ENCODE data around the gene SCFD2. TPM values are rescaled to one million over a fixed set of nuclear protein-coding genes. Genes with fewer than 3 reads are reported as not detected.

SCFD2 gene
- total RNA-seq, 1 donor from 2014 or later: 14.3 TPM

- ATAC-seq (no peak), DNase-seq (no peak)
- Histone ChIP-seq H3K4me3 (no peak overlapping the region), H3K27me3 (no peaks in the 10 kb centered on the region), H3K36me3 (no peaks in the 10 kb centered on the region), H3K27ac (no peak overlapping the region), H3K9me3 (no peaks in the 10 kb centered on the region), H3K4me1 (peaks cover 10% of the 10 kb centered on the region)
- TF ChIP-seq CTCF (IDR thresholded peaks at IDR 0.05): no peak
- intact Hi-C loops (cut with DNase I): no loop called here
Observed at GRCh38 chr4:53010318-53010717, 355.5 kb downstream of the SCFD2 start.

- intact Hi-C loops (cut with DNase I): no loop called here
Observed at GRCh38 chr4:53009824-53010223, 356.0 kb downstream of the SCFD2 start.

DNA sequence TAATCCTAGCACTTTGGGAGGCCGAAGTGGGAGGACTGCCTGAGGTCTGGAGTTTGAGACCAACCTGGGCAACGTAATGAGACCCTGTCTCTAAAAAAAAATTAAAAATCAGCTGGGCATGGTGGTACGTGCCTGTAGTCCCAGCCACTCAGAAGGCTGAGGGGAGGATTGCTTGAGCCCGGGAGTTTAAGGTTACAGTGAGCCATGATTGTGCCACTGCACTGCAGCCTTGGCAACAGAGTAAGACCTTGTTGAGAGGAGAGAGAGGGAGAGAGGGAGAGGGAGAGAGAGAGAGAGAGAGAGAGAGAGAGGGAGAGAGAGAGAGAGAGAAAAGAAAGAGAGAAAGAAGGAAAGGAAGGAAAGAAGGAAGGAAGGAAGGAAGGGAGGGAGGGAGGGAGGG lies 358.8 kb downstream of the SCFD2 start:
- DNase-seq (no peak), ATAC-seq (no peak)

More at GRCh38 chr4:53009824-53010223, 356.0 kb downstream of the SCFD2 start:
- DNase-seq (no peak), ATAC-seq (no peak)
- H3K27me3 ChIP-seq: no peaks in the 10 kb centered on the region
- peak overlapping the region; percentile 9 for H3K27ac ChIP-seq
- H3K36me3 ChIP-seq: no peaks in the 10 kb centered on the region
- H3K9me3 ChIP-seq: no peaks in the 10 kb centered on the region
- H3K4me3 ChIP-seq: no peak overlapping the region
- H3K4me1 ChIP-seq: peaks cover 10% of the 10 kb centered on the region
- TF ChIP-seq CTCF (IDR thresholded peaks at IDR 0.05): no peak

DNA sequence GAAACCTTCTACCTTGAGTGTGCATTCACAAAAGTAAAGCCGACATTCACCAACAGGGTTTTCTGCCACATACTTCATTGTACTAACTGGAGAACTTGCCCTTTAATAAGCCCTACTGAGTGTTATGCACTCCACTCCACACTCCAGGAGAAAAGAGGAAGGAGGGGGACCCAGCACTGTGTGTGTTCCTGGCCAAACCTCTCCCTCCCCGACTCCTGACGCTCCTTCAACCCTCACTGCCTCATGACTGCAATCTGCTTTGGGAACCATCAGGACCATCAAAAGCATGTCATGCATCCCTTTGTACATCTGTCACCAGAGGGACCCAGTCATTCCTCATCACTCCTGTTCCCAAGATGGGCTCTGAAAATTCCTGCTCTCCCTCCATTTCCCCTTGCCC lies 360.1 kb downstream of the SCFD2 start:
- H3K27me3 ChIP-seq: no peaks in the 10 kb centered on the region
- DNase-seq (no peak), ATAC-seq (peak; percentile 53)
- H3K36me3 ChIP-seq: no peaks in the 10 kb centered on the region
- TF ChIP-seq CTCF (IDR thresholded peaks at IDR 0.05): no peak
- H3K4me3 ChIP-seq: no peak overlapping the region
- intact Hi-C loops (cut with DNase I): no loop called here
- no peak overlapping the region for H3K27ac ChIP-seq
- no peaks in the 10 kb centered on the region for H3K9me3 ChIP-seq
- no peaks in the 10 kb centered on the region for H3K4me1 ChIP-seq

More for the DNA sequence above, 358.8 kb downstream of the SCFD2 start:
- Histone ChIP-seq H3K27me3 (no peaks in the 10 kb centered on the region), H3K27ac (no peak overlapping the region), H3K4me1 (no peaks in the 10 kb centered on the region), H3K9me3 (no peaks in the 10 kb centered on the region), H3K4me3 (no peak overlapping the region), H3K36me3 (no peaks in the 10 kb centered on the region)
- TF ChIP-seq CTCF (IDR thresholded peaks at IDR 0.05): no peak
- intact Hi-C loops (cut with DNase I): no loop called here

DNA sequence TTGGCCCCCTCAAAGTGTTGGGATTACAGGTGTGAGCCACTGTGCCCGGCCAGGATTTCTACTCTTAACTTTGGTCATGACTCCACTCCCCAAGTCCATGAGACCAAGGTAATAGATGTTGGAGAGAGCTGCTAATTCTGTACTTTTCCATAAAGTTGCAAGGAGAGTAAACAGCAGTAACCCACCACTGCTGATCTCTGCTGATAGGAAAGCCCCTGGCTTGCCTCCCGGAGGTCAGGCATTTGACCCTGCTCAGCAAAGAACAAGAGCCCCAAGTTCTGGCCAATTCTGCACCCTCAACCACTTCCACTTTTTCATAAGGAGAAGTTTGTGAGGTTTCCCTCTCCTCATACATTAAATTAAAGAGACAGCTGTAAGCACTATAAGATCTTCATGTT lies 360.7 kb downstream of the SCFD2 start:
- Histone ChIP-seq H3K36me3 (no peaks in the 10 kb centered on the region), H3K27me3 (no peaks in the 10 kb centered on the region), H3K27ac (no peak overlapping the region), H3K9me3 (no peaks in the 10 kb centered on the region), H3K4me1 (no peaks in the 10 kb centered on the region), H3K4me3 (no peak overlapping the region)
- no peak for TF ChIP-seq CTCF (IDR thresholded peaks at IDR 0.05)
- no peak for ATAC-seq
- DNase-seq: no peak
- intact Hi-C loops (cut with DNase I): no loop called here

DNA sequence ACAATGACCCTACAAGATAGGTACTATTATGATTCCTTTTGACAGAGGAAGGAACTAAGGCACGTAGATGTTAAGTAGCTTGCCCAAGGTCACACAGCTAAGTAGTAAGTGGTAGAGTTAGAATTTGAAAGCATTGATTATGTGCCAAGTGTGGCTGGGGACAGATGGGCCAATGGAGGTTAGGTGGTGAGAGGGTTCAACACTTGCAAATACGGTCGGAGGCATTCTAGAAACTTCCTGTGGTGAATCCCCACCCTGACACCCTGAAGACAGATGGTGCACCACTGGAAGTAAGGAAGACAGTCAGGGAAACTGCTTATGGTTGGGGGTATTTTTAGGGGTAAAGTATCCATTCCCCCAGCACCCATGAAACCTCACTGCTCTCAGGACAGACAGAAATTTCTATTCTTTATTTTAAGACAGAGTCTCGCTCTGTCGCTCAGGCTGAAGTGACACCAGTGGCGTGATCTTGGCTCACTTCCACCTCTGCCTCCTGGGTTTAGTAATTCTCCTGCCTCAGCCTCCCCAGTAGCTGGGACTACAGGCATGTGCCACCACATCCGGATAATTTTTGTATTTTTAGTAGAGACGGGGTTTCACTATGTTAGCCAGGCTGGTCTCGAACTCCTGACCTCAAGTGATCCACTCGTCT lies 361.2 kb downstream of the SCFD2 start:
- intact Hi-C loops (cut with DNase I): no loop called here
- DNase-seq (no peak), ATAC-seq (no peak)
- Histone ChIP-seq H3K4me3 (no peak overlapping the region), H3K4me1 (no peaks in the 10 kb centered on the region), H3K27ac (no peak overlapping the region), H3K36me3 (no peaks in the 10 kb centered on the region), H3K27me3 (no peaks in the 10 kb centered on the region), H3K9me3 (no peaks in the 10 kb centered on the region)
- no peak for TF ChIP-seq CTCF (IDR thresholded peaks at IDR 0.05)
